ENCODE measurements around the gene PODN. TPM values are rescaled to one million over a fixed set of nuclear protein-coding genes. Genes with fewer than 3 reads are reported as not detected.

PODN gene
- total RNA-seq, 2 donors from 2014 or later = 35.8 to 123 TPM

- Histone ChIP-seq H3K4me1 (no peaks in the 10 kb centered on the region), H3K36me3 (replicated peaks in 1 of 2; ENCODE audit: insufficient read depth in 1 of 2, low read depth in 2 of 2) (no peaks in the 10 kb centered on the region), H3K4me3 (no peak overlapping the region), H3K9me3 (no peaks in the 10 kb centered on the region), H3K27me3 (no peaks in the 10 kb centered on the region), H3K27ac (no peak overlapping the region)
- ATAC-seq (no peak), DNase-seq (no peak)
- no peak for TF ChIP-seq POLR2A (IDR thresholded peaks at IDR 0.05)
- TF ChIP-seq CTCF (IDR thresholded peaks at IDR 0.05) = no peak
- 43 to 65% methylated on average over 1 of the region's 1 CpG for WGBS, 2 donors
- intact Hi-C loops (cut with DNase I) = no loop called here
Observed at GRCh38 chr1:53126495-53126894, 64.5 kb downstream of the PODN start.

- H3K27ac ChIP-seq = no peak overlapping the region
Observed at GRCh38 chr1:53127546-53127945, 65.5 kb downstream of the PODN start.

GRCh38 chr1:53128401-53128800 lies 66.4 kb downstream of the PODN start:
- H3K27ac ChIP-seq = no peak overlapping the region
- no peaks in the 10 kb centered on the region for H3K36me3 ChIP-seq (replicated peaks in 1 of 2; ENCODE audit: insufficient read depth in 1 of 2, low read depth in 2 of 2)
- intact Hi-C loops (cut with DNase I) = no loop called here
- ATAC-seq (no peak), DNase-seq (peak in 1 of 4 donors; percentile 1)
- no peaks in the 10 kb centered on the region for H3K4me1 ChIP-seq
- H3K4me3 ChIP-seq = no peak overlapping the region
- WGBS, 2 donors = 93 to 94% methylated on average over 3 to 4 of the region's 4 CpGs
- no peaks in the 10 kb centered on the region for H3K9me3 ChIP-seq
- H3K27me3 ChIP-seq = no peaks in the 10 kb centered on the region
- TF ChIP-seq POLR2A (IDR thresholded peaks at IDR 0.05) (no peak), CTCF (IDR thresholded peaks at IDR 0.05) (no peak)

More at GRCh38 chr1:53127546-53127945, 65.5 kb downstream of the PODN start:
- no peak for DNase-seq
- ATAC-seq = no peak
- Histone ChIP-seq H3K27me3 (no peaks in the 10 kb centered on the region), H3K4me3 (no peak overlapping the region), H3K9me3 (no peaks in the 10 kb centered on the region), H3K36me3 (replicated peaks in 1 of 2; ENCODE audit: insufficient read depth in 1 of 2, low read depth in 2 of 2) (no peaks in the 10 kb centered on the region), H3K4me1 (no peaks in the 10 kb centered on the region)
- WGBS, 2 donors = 86 to 93% methylated on average over 3 to 5 of the region's 5 CpGs
- intact Hi-C loops (cut with DNase I) = no loop called here
- TF ChIP-seq CTCF (IDR thresholded peaks at IDR 0.05) (no peak), POLR2A (IDR thresholded peaks at IDR 0.05) (no peak)

GRCh38 chr1:53129891-53130597 lies 68.0 kb downstream of the PODN start:
- intact Hi-C loops (cut with DNase I) = no loop called here
- Histone ChIP-seq H3K27me3 (no peaks in the 10 kb centered on the region), H3K9me3 (no peaks in the 10 kb centered on the region), H3K4me3 (no peak overlapping the region), H3K36me3 (replicated peaks in 1 of 2; ENCODE audit: insufficient read depth in 1 of 2, low read depth in 2 of 2) (no peaks in the 10 kb centered on the region), H3K4me1 (no peaks in the 10 kb centered on the region), H3K27ac (no peak overlapping the region)
- DNase-seq (peak in 1 of 4 donors; percentile 5), ATAC-seq (no peak)
- WGBS, 2 donors = 64 to 76% methylated on average over 6 to 12 of the region's 12 CpGs
- TF ChIP-seq POLR2A (IDR thresholded peaks at IDR 0.05) (no peak), CTCF (IDR thresholded peaks at IDR 0.05) (no peak)

GRCh38 chr1:53130598-53130877 lies 68.5 kb downstream of the PODN start:
- DNase-seq (peak in 1 of 4 donors; percentile 4), ATAC-seq (no peak)
- 85% methylated on average over 1 of the region's 1 CpG; no CpG with 5 or more reads in 1 of the 2 donors for WGBS, 2 donors
- intact Hi-C loops (cut with DNase I) = no loop called here
- Histone ChIP-seq H3K9me3 (no peaks in the 10 kb centered on the region), H3K4me1 (no peaks in the 10 kb centered on the region), H3K27ac (no peak overlapping the region), H3K4me3 (no peak overlapping the region), H3K36me3 (replicated peaks in 1 of 2; ENCODE audit: insufficient read depth in 1 of 2, low read depth in 2 of 2) (no peaks in the 10 kb centered on the region), H3K27me3 (no peaks in the 10 kb centered on the region)
- no peak for TF ChIP-seq CTCF (IDR thresholded peaks at IDR 0.05)
- TF ChIP-seq POLR2A (IDR thresholded peaks at IDR 0.05) = no peak

Data from body of pancreas (tissue), 4 donors.